Measurements from ENCODE around the gene SLC6A9.

The SLC6A9 gene

GRCh38 chr1:43965316-43965715 lies 65.9 kb downstream of the SLC6A9 start:
- no peak for DNase-seq

GRCh38 chr1:43963890-43964289 lies 67.4 kb downstream of the SLC6A9 start:
- no peak for DNase-seq

- DNase-seq: no peak
Measured at GRCh38 chr1:43963006-43963405, 68.3 kb downstream of the SLC6A9 start.

DNA sequence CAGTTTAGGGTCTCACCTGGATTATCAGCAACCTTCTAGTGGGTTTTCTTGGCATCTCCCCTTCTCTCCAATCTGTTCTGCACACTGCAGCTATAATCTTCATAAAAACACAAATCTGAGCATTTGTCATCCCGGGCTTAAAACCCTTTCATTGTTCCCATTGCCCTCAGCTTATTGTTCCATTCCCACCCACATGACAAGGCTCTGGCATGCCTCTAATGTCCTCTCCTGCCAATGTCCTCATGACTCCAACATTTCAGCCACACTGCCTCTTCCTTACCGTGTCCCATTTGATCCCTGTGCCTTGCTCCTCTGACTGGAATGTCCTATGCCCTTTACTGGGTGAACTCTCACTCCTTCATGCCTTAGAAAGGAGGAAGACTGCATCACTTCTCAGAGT lies 68.9 kb downstream of the SLC6A9 start:
- DNase-seq: no peak

GRCh38 chr1:43961692-43962091 lies 69.6 kb downstream of the SLC6A9 start:
- DNase-seq: no peak

- no peak for DNase-seq
Measured at GRCh38 chr1:43960798-43961197, 70.5 kb downstream of the SLC6A9 start.

DNA sequence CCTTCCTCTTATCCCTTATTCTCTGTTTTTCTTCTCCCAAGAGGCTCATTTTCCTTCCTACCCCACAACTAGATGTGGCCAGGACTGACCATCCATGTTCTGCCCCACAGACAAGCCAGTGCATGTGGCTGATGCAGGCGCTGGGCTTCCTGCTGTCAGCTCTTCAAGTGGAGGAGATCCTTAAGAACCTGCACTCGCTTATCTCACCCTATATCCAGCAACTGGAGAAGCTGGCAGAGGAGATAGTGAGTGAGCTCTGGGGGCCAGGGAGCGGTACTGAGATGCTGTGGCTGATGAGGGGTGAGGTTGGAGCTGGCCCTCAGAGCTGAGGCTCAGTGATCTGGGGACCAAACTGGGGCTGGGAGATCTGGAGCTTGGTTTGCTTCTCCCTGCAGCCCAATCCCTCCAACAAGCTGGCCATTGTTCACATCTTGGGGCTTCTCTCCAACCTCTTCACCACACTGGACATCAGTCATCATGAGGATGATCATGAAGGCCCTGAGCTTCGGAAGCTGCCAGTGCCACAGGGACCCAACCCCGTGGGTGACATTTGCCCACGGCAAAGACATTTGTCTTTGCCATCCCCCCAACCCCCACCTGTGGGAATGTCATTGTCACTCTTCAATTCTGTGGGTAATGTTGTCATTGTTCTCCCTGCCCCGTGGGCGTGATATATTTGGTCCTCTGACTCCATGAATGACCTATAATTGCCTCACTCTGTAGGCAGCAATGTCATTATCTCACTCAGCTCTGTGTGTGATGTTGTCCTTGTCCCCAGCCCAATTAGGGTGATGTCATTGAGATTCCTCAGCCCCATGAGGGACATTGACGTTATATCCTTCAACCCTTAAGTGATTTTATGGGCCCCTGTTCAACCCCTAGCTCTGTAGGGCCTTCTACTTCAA lies 72.7 kb downstream of the SLC6A9 start:
- DNase-seq: no peak

DNA sequence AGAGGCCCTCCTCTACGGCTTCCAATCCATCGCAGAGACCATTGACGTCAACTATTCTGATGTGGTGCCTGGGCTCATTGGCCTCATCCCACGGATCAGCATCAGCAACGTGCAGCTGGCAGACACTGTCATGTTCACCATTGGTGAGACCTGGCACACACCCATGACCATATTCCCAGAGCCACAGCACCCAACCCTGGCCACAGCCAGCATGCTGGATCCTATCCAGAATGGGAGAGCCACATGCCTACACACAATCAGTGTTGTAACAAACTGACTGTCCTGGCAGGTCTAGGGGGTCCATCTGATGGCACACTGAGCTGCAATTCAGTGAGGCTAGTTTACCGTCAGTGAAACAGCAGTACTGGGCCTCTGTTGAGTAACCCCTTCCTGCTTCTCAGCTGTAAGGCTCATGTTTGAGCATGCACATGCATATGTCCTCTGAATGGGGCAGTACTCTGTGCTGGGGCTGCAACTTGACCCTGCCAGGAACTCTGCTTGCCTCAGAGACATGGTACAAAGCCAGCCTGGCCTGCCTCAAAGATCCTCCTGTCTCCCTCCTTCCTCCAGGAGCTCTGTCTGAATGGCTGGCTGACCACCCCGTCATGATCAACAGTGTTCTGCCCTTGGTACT lies 73.7 kb downstream of the SLC6A9 start:
- DNase-seq: no peak

- DNase-seq: no peak
Measured at GRCh38 chr1:43956234-43956633, 75.0 kb downstream of the SLC6A9 start.

GRCh38 chr1:43954036-43954435 lies 77.2 kb downstream of the SLC6A9 start:
- DNase-seq: no peak

DNA sequence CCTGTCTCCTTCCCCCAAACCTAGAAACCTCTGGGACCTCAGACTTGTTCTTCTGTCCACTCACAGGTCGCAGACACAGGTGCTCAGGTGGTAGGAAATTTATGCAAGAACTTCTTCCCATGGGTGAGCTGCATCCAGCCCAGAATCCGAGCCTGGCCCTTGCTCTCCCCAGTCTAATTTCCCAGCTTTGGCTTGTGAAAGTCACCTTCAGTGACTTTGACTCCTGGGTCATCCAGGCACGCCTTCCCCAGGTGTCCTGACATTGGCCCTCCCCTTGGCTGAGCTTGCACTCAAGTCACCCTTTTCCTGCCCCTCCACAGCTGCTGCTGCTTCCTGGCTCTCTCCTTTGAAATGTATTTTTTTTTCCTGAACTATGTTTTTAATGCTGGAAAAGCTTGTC lies 77.9 kb downstream of the SLC6A9 start:
- no peak for DNase-seq

DNA sequence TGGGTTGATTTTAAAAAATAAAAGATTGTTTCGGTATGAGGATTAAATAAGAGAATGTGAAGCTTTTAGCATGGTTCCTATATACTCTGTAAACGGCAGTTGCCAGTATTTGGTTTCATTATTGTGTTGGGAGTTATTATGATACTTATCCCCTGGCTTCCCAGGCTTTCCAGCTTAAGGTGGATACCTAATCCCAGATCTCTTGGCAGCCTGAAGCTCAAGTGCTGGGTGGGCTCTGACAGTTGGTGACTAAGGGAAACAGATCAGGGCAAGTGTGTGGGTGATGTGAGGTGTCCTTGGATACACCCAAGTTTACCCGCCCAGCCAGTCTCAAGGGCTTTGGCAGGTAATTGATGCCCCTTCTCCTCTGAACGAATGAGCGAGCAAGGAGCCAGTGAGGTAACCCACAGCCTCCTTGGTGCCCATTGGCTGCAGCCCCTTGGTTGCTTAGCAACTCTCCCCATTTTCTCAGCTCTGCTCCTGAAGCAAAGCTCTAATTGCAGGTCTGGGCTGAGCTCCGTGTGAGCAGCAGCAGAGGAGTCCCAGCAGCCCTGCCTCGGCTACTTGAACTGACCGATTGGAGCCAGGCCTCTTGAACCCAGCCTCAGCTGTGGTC lies 78.4 kb downstream of the SLC6A9 start:
- no peak for DNase-seq

DNA sequence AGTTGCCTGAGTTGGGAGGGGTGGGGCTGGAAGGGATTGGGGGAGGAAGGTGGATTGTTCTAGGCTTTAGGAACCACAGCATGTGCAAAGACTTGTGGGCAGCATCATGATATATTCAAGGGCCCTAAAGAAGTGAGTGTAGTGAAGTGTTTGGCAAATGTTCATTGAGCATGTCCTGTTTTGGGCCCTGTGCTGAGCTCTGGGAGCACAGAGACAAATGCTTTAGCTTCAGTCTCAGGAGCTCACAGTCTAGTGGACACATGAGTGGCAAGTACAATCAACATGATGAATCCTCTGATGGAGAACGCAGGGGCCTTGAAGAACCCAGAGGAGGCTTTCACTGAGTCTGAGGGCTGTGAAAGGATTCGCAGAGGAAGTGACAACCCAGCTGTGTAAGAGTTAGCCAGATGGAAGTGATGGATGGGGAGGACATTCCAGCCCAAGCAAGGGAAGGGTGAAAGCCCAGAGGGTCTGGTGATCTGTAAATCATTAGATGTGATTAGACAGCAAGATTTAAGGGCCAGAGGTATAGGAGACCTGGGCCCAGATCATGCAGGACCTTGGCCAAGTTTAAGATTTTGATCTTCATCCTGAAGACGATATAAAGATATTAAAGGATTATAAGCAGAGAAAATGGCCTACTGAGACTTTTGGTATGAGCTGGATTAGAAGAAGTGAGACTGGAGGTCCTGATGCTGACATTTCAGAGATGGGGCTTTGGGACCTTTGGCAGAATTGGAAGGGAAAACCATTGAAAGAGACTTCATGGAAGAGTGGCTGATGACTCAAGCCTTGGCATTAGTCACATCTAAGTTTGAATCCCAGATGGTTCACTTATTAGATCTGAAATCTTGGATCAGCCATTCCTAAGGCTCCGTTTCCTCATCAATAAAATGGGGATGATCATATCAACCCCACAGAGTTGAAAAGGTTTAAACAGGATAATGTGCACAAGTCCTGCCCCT lies 80.0 kb downstream of the SLC6A9 start:
- DNase-seq: no peak

DNA sequence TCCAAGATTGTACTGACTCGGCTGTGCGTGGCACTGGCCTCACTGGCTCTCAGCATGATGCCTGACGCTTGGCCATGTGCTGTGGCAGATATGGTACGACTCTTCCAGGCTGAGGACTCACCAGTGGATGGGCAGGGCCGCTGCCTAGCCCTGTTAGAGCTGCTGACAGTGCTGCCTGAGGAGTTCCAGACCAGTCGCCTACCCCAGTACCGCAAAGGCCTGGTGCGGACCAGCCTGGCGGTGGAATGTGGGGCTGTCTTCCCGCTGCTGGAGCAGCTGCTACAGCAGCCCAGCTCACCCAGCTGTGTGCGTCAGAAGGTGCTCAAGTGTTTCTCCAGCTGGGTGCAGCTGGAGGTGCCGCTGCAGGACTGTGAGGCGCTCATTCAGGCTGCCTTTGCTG lies 81.6 kb downstream of the SLC6A9 start:
- no peak for DNase-seq

DNA sequence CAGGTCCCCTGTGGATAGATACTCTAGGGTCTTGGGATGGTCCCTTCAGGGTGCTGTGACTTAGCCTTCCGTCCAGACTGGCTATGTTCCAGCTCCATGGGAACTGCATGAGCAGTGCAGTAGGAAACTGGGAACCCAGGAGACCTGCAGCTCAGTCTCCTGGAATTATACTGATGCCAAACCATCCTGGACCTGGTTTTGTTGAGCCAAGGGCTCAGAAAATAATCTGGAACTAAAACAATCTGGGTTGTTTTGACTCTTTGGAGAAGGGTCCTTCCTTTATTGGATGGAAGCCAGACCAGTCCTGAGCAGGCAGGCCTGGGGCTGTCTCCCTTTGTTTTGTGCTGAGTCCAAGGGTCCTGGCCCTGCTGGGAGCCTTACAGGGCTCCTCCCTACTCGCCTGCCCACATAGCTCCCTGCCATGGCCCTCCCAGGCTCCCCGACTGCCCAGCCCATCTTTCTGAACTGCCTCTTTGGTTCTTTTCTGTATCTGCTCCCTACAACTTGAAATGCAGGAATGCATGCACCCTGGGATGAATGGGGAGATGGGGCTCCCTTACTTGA lies 83.3 kb downstream of the SLC6A9 start:
- DNase-seq: no peak

DNA sequence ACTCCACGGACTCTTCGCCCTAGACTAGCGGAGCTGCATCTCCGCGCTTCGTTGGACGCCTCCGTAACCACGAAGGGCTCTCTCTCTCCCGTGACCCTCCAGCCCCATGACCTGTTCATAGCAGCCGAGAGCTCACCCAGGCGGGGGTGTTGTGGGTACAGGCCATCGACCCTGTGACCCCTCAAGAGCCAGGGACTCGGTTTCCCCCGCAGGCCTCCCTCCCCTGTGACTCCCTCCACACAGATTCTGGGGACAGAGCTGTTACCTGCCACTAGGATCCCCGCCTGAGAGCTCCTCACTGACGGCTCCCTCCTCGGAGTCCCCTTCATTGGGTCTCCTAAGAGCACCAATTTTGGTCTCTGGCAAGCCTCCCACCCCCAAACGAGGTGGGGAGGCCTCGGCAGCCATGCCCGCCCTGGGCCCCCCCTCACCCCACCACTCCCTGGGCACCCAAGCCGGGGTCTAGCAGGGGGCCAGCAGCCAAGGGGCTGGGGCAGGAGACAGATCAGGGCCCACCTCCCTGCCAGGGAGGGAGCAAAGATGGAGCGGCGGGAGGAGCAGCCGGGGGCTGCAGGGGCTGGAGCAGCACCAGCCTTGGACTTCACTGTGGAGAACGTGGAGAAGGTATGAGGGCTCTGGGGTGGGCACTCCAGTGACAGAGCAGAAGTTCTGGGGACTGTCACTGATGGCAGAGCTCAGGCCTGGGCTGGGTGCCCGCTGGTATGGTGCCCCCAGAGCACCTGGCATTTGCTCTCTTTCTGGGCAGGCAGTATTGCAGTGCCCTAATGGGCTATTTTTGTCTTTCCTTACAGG lies 84.0 kb downstream of the SLC6A9 start:
- no peak for DNase-seq

Data from activated naive CD4-positive, alpha-beta T cell (primary cell).